ENCODE measurements around the gene C19orf47.
"Not testable (repeated sequence)": the region's sequence is repeated elsewhere in the genome, so short reads cannot be mapped to it uniquely, and the experiment has no call there.

C19orf47 gene

GRCh38 chr19:40377876-40378385 is 29.7 kb upstream of the C19orf47 start:
- DNase-seq = no peak

GRCh38 chr19:40376286-40376862 is 28.2 kb upstream of the C19orf47 start:
- no peak for DNase-seq

GRCh38 chr19:40374084-40374483 is 25.9 kb upstream of the C19orf47 start:
- no peak for DNase-seq

- no peak for DNase-seq
Observed at GRCh38 chr19:40371802-40372122, 23.6 kb upstream of the C19orf47 start.

- DNase-seq = no peak
Observed at GRCh38 chr19:40370997-40371801, 23.0 kb upstream of the C19orf47 start.

GRCh38 chr19:40370253-40370652 is 22.1 kb upstream of the C19orf47 start:
- DNase-seq = not testable (repeated sequence)

GRCh38 chr19:40369797-40370196 is 21.6 kb upstream of the C19orf47 start:
- no peak for DNase-seq

- DNase-seq = no peak
Observed at GRCh38 chr19:40367577-40368434, 19.6 kb upstream of the C19orf47 start.

GRCh38 chr19:40366697-40367561 is 18.7 kb upstream of the C19orf47 start:
- peak in 29 of 56 donors; percentile 12 to 68 (median 39) for DNase-seq

GRCh38 chr19:40365613-40366401 is 17.6 kb upstream of the C19orf47 start:
- peak in 50 of 56 donors; percentile 18 to 83 (median 62) for DNase-seq

- DNase-seq = no peak
Observed at GRCh38 chr19:40365010-40365409, 16.8 kb upstream of the C19orf47 start.

- no peak for DNase-seq
Observed at GRCh38 chr19:40363069-40363468, 14.9 kb upstream of the C19orf47 start.

- DNase-seq = no peak
Observed at GRCh38 chr19:40362160-40362559, 14.0 kb upstream of the C19orf47 start.

- DNase-seq = peak in 1 of 56 donors; percentile 15
Observed at GRCh38 chr19:40360708-40361241, 12.6 kb upstream of the C19orf47 start.

GRCh38 chr19:40360020-40360707 is 12.0 kb upstream of the C19orf47 start:
- DNase-seq = no peak

GRCh38 chr19:40358773-40359172 is 10.6 kb upstream of the C19orf47 start:
- peak in 7 of 56 donors; percentile 6 to 30 (median 13) for DNase-seq

GRCh38 chr19:40357640-40358039 is 9.4 kb upstream of the C19orf47 start:
- DNase-seq = no peak

- DNase-seq = no peak
Observed at GRCh38 chr19:40356681-40357595, 8.7 kb upstream of the C19orf47 start.

All from amygdala (tissue), 56 donors.